ENCODE results near the gene TUBGCP3. TPM values are rescaled to one million over a fixed set of nuclear protein-coding genes. Genes with fewer than 3 reads are reported as not detected.

Gene TUBGCP3
- total and polyA plus RNA-seq, 2 donors (not counting 1 experiment from before 2014, with no cell fraction given) = 30.6 to 65.1 TPM

- WGBS (ENCODE audit: insufficient coverage) = no CpG with 5 or more reads among the region's 1 CpG
Measured at GRCh38 chr13:112475889-112476288, 112.1 kb downstream of the TUBGCP3 start.

GRCh38 chr13:112474869-112475268 lies 113.1 kb downstream of the TUBGCP3 start:
- Mint-ChIP-seq H3K27me3 (no peaks in the 10 kb centered on the region), H3K9me3 (ENCODE audit: insufficient read depth) (peaks cover 7% of the 10 kb centered on the region), H3K4me3 (no peak overlapping the region), H3K27ac (no peak overlapping the region), H3K4me1 (no peaks in the 10 kb centered on the region)
- ChIA-PET CTCF (no interaction called here), POLR2A (no interaction called here)
- DNase-seq (no peak), ATAC-seq (ENCODE audit: low read depth) (no peak)
- Histone ChIP-seq H3K79me2 (ENCODE audit: control insufficient read depth, insufficient read depth, low read length) (no peaks in the 10 kb centered on the region), H3K9me3 (ENCODE audit: control extremely low read depth in 1 of 3, control insufficient read depth in 2 of 3, insufficient read depth in 1 of 3, low read length in 2 of 3) (no peaks in the 10 kb centered on the region), H3K27me3 (replicated peaks in 1 of 4; ENCODE audit: control extremely low read depth in 1 of 4, control insufficient read depth in 3 of 4, insufficient read depth in 4 of 4, low read length in 3 of 4) (no peaks in the 10 kb centered on the region), H3K4me3 (ENCODE audit: control extremely low read depth in 1 of 5, extremely low read depth in 1 of 5, insufficient read depth in 1 of 5, low read depth in 2 of 5, low read length in 4 of 5) (no peak overlapping the region), H2AFZ (ENCODE audit: insufficient read depth, low read depth, low read length, poor library complexity, severe bottlenecking) (no peak overlapping the region), H3K27ac (ENCODE audit: low read length in 2 of 2) (no peak overlapping the region), H3K9ac (ENCODE audit: low read length) (no peak overlapping the region), H3K36me3 (replicated peaks in 1 of 2; ENCODE audit: control extremely low read depth in 1 of 2, control insufficient read depth in 1 of 2, extremely low read depth in 1 of 2, insufficient read depth in 2 of 2, low read length in 1 of 2) (no peaks in the 10 kb centered on the region), H3K4me2 (replicated peaks; ENCODE audit: low read depth, low read length, poor library complexity, severe bottlenecking) (no peak overlapping the region), H3K4me1 (ENCODE audit: control insufficient read depth in 2 of 2, insufficient read depth in 2 of 2, low read length in 2 of 2) (no peaks in the 10 kb centered on the region), H4K20me1 (ENCODE audit: control insufficient read depth, insufficient read depth, low read length, poor library complexity, severe bottlenecking) (no peaks in the 10 kb centered on the region)
- intact Hi-C loops (cut with micrococcal nuclease) = no loop called here
- TF ChIP-seq EZH2 (IDR thresholded peaks at IDR 0.05; ENCODE audit: borderline replicate concordance, insufficient read depth, low read depth, low read length, poor library complexity, severe bottlenecking) = no peak
- TF ChIP-seq, protein P1, sequence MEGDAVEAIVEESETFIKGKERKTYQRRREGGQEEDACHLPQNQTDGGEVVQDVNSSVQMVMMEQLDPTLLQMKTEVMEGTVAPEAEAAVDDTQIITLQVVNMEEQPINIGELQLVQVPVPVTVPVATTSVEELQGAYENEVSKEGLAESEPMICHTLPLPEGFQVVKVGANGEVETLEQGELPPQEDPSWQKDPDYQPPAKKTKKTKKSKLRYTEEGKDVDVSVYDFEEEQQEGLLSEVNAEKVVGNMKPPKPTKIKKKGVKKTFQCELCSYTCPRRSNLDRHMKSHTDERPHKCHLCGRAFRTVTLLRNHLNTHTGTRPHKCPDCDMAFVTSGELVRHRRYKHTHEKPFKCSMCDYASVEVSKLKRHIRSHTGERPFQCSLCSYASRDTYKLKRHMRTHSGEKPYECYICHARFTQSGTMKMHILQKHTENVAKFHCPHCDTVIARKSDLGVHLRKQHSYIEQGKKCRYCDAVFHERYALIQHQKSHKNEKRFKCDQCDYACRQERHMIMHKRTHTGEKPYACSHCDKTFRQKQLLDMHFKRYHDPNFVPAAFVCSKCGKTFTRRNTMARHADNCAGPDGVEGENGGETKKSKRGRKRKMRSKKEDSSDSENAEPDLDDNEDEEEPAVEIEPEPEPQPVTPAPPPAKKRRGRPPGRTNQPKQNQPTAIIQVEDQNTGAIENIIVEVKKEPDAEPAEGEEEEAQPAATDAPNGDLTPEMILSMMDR (IDR thresholded peaks at IDR 0.05) = no peak
- WGBS (ENCODE audit: insufficient coverage) = 86% methylated on average over 6 of the region's 8 CpGs

More at GRCh38 chr13:112475889-112476288, 112.1 kb downstream of the TUBGCP3 start:
- intact Hi-C loops (cut with micrococcal nuclease) = no loop called here
- no peaks in the 10 kb centered on the region for H3K9me3 ChIP-seq (ENCODE audit: control extremely low read depth in 1 of 3, control insufficient read depth in 2 of 3, insufficient read depth in 1 of 3, low read length in 2 of 3)
- no peaks in the 10 kb centered on the region for H4K20me1 ChIP-seq (ENCODE audit: control insufficient read depth, insufficient read depth, low read length, poor library complexity, severe bottlenecking)
- H3K36me3 ChIP-seq (replicated peaks in 1 of 2; ENCODE audit: control extremely low read depth in 1 of 2, control insufficient read depth in 1 of 2, extremely low read depth in 1 of 2, insufficient read depth in 2 of 2, low read length in 1 of 2) = no peaks in the 10 kb centered on the region
- H3K27ac Mint-ChIP-seq = no peak overlapping the region
- no peaks in the 10 kb centered on the region for H3K27me3 Mint-ChIP-seq
- no peaks in the 10 kb centered on the region for H3K4me1 Mint-ChIP-seq
- ChIA-PET CTCF (no interaction called here), POLR2A (no interaction called here)
- peaks cover 9% of the 10 kb centered on the region for H3K9me3 Mint-ChIP-seq (ENCODE audit: insufficient read depth)
- no peak for TF ChIP-seq EZH2 (IDR thresholded peaks at IDR 0.05; ENCODE audit: borderline replicate concordance, insufficient read depth, low read depth, low read length, poor library complexity, severe bottlenecking)
- TF ChIP-seq, protein P1 (IDR thresholded peaks at IDR 0.05) = no peak
- H3K27me3 ChIP-seq (replicated peaks in 1 of 4; ENCODE audit: control extremely low read depth in 1 of 4, control insufficient read depth in 3 of 4, insufficient read depth in 4 of 4, low read length in 3 of 4) = no peaks in the 10 kb centered on the region
- DNase-seq = no peak
- no peak overlapping the region for H3K4me3 Mint-ChIP-seq
- H3K4me1 ChIP-seq (ENCODE audit: control insufficient read depth in 2 of 2, insufficient read depth in 2 of 2, low read length in 2 of 2) = no peaks in the 10 kb centered on the region
- no peak overlapping the region for H3K4me2 ChIP-seq (replicated peaks; ENCODE audit: low read depth, low read length, poor library complexity, severe bottlenecking)
- H3K79me2 ChIP-seq (ENCODE audit: control insufficient read depth, insufficient read depth, low read length) = no peaks in the 10 kb centered on the region
- ATAC-seq (ENCODE audit: low read depth) = no peak
- H3K27ac ChIP-seq (ENCODE audit: low read length in 2 of 2) = no peak overlapping the region
- H3K4me3 ChIP-seq (ENCODE audit: control extremely low read depth in 1 of 5, extremely low read depth in 1 of 5, insufficient read depth in 1 of 5, low read depth in 2 of 5, low read length in 4 of 5) = no peak overlapping the region
- H2AFZ ChIP-seq (ENCODE audit: insufficient read depth, low read depth, low read length, poor library complexity, severe bottlenecking) = no peak overlapping the region
- H3K9ac ChIP-seq (ENCODE audit: low read length) = no peak overlapping the region

Measured in B cell (primary cell).